Uterus (tissue), 4 donors: Measurements from ENCODE around the gene CHST3. TPM values are rescaled to one million over a fixed set of nuclear protein-coding genes. Genes with fewer than 3 reads are reported as not detected.
A peak's percentile ranks its signal among the peaks of the same experiment; 100 is the strongest.

Experiments
- DNase-seq, 2 donors: peaks; one replicate each; pipeline ENCODE4 v3.0.0-alpha.2; 2019 to 2020
- H3K27ac ChIP-seq, 2 donors: fragments of 200-600 bp; sonication (generic); 1 replicate in 1 of 2; 2 replicates in 1 of 2; pipeline ENCODE4 v1.5.1; 2016 to 2018
- H3K27me3 ChIP-seq, 2 donors: fragments of 200-600 bp; sonication (generic); one replicate each; pipeline ENCODE4 v1.5.1; 2018 to 2019; ENCODE audit warnings: control low read depth in 1 of 2
- H3K36me3 ChIP-seq, 2 donors: fragments of 200-600 bp; sonication (generic); one replicate each; pipeline ENCODE4 v1.5.1; 2019; ENCODE audit warnings: control low read depth in 1 of 2
- H3K4me1 ChIP-seq, 2 donors: fragments of 200-600 bp; sonication (generic); one replicate each; pipeline ENCODE4 v1.5.1; 2018 to 2019; ENCODE audit warnings: control low read depth in 1 of 2
- H3K4me3 ChIP-seq, 2 donors: fragments of 200-600 bp; sonication (generic); 1 replicate in 1 of 2; 2 replicates in 1 of 2; pipeline ENCODE4 v1.5.1; 2018 to 2019; ENCODE audit warnings: mild to moderate bottlenecking in 1 of 2
- H3K9me3 ChIP-seq, 2 donors: fragments of 200-600 bp; sonication (generic); one replicate each; pipeline ENCODE4 v1.5.1; 2019; ENCODE audit warnings: control low read depth in 1 of 2
- CTCF ChIP-seq, 4 experiments: fragments of 200-600 bp in 2 of 4; fragments of 450-650 bp in 2 of 4; sonication (generic) in 2 of 4; IDR thresholded peaks; one replicate each; pipeline ENCODE4 v1.5.1; 2016 to 2019; ENCODE audit warnings: antibody characterized with exemption in 4 of 4, mild to moderate bottlenecking in 2 of 4, moderate library complexity in 1 of 4
- POLR2A ChIP-seq, 2 donors: fragments of 450-650 bp; IDR thresholded peaks; one replicate each; pipeline ENCODE4 v1.6.1; 2016; ENCODE audit warnings: antibody characterized with exemption in 2 of 2, mild to moderate bottlenecking in 1 of 2, moderate library complexity in 1 of 2
- intact Hi-C: fragments of 100-400 bp; cut with DNase I; formaldehyde crosslinking; loops from one replicate; pipeline ENCODE4 v1.15.1; 2023; ENCODE audit warnings: low total_unique reads
- total RNA-seq, 4 donors: library from RNA; depleted of rRNA in 3 of 4; stranded (reverse); fragments of >200 nt in 3 of 4; gene quantifications; one replicate each; pipeline versions ENCODE4 v1.1.0 to v1.2.4, GENCODE V29; 2014 to 2023
- donor health status: DM: yes; HTN: yes; CAD: no.

The CHST3 gene
- total RNA-seq, 4 donors from 2014 or later: 12.3 to 44.7 (median 28.1) TPM

GRCh38 chr10:71921324-71922027 is 42.7 kb upstream of the CHST3 start:
- Histone ChIP-seq H3K27me3 (no peaks in the 10 kb centered on the region), H3K9me3 (no peaks in the 10 kb centered on the region), H3K36me3 (no peaks in the 10 kb centered on the region), H3K4me3 (no peak overlapping the region), H3K27ac (peak overlapping the region; percentile 58 to 62), H3K4me1 (peaks cover 4% of the 10 kb centered on the region in 2 donors)
- intact Hi-C loops: no loop called here
- TF ChIP-seq POLR2A (IDR thresholded peaks at IDR 0.05): no peak
- TF ChIP-seq CTCF (IDR thresholded peaks at IDR 0.05): no peak
- DNase-seq: peak; percentile 53 to 65

GRCh38 chr10:71923138-71923692 is 41.0 kb upstream of the CHST3 start:
- no peak for DNase-seq
- Histone ChIP-seq H3K4me3 (no peak overlapping the region), H3K9me3 (no peaks in the 10 kb centered on the region), H3K4me1 (peaks cover 4% of the 10 kb centered on the region in 2 donors), H3K27ac (peak overlapping the region in 1 of 2 donors; percentile 15), H3K27me3 (no peaks in the 10 kb centered on the region), H3K36me3 (no peaks in the 10 kb centered on the region)
- intact Hi-C loops: no loop called here
- no peak for TF ChIP-seq POLR2A (IDR thresholded peaks at IDR 0.05)
- no peak for TF ChIP-seq CTCF (IDR thresholded peaks at IDR 0.05)

GRCh38 chr10:71924771-71925170 is 39.4 kb upstream of the CHST3 start:
- intact Hi-C loops: no loop called here
- DNase-seq: no peak
- Histone ChIP-seq H3K27ac (no peak overlapping the region), H3K9me3 (no peaks in the 10 kb centered on the region), H3K4me1 (peaks cover 4% of the 10 kb centered on the region in 2 donors), H3K36me3 (no peaks in the 10 kb centered on the region), H3K27me3 (no peaks in the 10 kb centered on the region), H3K4me3 (no peak overlapping the region)
- TF ChIP-seq POLR2A (IDR thresholded peaks at IDR 0.05) (no peak), CTCF (IDR thresholded peaks at IDR 0.05) (no peak)

- DNase-seq: no peak
- intact Hi-C loops: no loop called here
- Histone ChIP-seq H3K4me1 (no peaks in the 10 kb centered on the region), H3K9me3 (no peaks in the 10 kb centered on the region), H3K36me3 (no peaks in the 10 kb centered on the region), H3K27ac (no peak overlapping the region), H3K4me3 (no peak overlapping the region), H3K27me3 (no peaks in the 10 kb centered on the region)
- TF ChIP-seq POLR2A (IDR thresholded peaks at IDR 0.05): no peak
- no peak for TF ChIP-seq CTCF (IDR thresholded peaks at IDR 0.05)
These were observed 37.0 kb upstream of the CHST3 start for GRCh38 chr10:71927159-71927558.

GRCh38 chr10:71927776-71928592 is 36.2 kb upstream of the CHST3 start:
- Histone ChIP-seq H3K27me3 (no peaks in the 10 kb centered on the region), H3K27ac (no peak overlapping the region), H3K36me3 (no peaks in the 10 kb centered on the region), H3K4me3 (no peak overlapping the region), H3K9me3 (no peaks in the 10 kb centered on the region), H3K4me1 (no peaks in the 10 kb centered on the region)
- intact Hi-C loops: no loop called here
- no peak for DNase-seq
- TF ChIP-seq POLR2A (IDR thresholded peaks at IDR 0.05) (no peak), CTCF (IDR thresholded peaks at IDR 0.05) (no peak)
